RPMI7951 (cell line): ENCODE data around the gene LIPH. TPM values are rescaled to one million over a fixed set of nuclear protein-coding genes. Genes with fewer than 3 reads are reported as not detected.
"Not testable (repeated sequence)": the region's sequence is repeated elsewhere in the genome, so short reads cannot be mapped to it uniquely, and the experiment has no call there.

Experiments used
- DNase-seq: peaks from one replicate; pipeline ENCODE4 v3.0.0-alpha.2; 2012; ENCODE audit warnings: low read depth
- total RNA-seq: library from RNA; depleted of rRNA; stranded (reverse); fragments of >200 nt; shearing (Covaris generic); gene quantifications from 2 replicates; pipeline ENCODE4 v1.2.3, GENCODE V29; 2014; rRNA removed

LIPH gene
- not detected in 2 replicates for total RNA-seq

- DNase-seq = peak; percentile 36
Measured at GRCh38 chr3:185552358-185552877, at the start of gene LIPH. Gene LIPH, minus strand, starts transcription at chr3:185552588. Its CDS starts 117 bp downstream, at chr3:185552471.

- no peak for DNase-seq
Measured at GRCh38 chr3:185595526-185595925, 43.1 kb upstream of the LIPH start.

GRCh38 chr3:185594073-185594472 lies 41.7 kb upstream of the LIPH start:
- DNase-seq = no peak

GRCh38 chr3:185586686-185587039 lies 34.3 kb upstream of the LIPH start:
- DNase-seq = no peak

- peak; percentile 99 for DNase-seq
Measured at GRCh38 chr3:185585859-185586685, 33.7 kb upstream of the LIPH start, which contains the start of gene SENP2. Gene SENP2, plus strand, starts transcription at chr3:185586295. Its CDS starts 119 bp downstream, at chr3:185586414.

- DNase-seq = no peak
Measured at GRCh38 chr3:185585518-185585858, 33.1 kb upstream of the LIPH start.

GRCh38 chr3:185584686-185585085 lies 32.3 kb upstream of the LIPH start:
- no peak for DNase-seq

- no peak for DNase-seq
Measured at GRCh38 chr3:185583925-185584324, 31.5 kb upstream of the LIPH start.

- no peak for DNase-seq
Measured at GRCh38 chr3:185582871-185583270, 30.5 kb upstream of the LIPH start.

GRCh38 chr3:185582236-185582635 lies 29.8 kb upstream of the LIPH start:
- DNase-seq = no peak

GRCh38 chr3:185575108-185575869 lies 22.9 kb upstream of the LIPH start:
- DNase-seq = peak; percentile 47

- DNase-seq = no peak
Measured at GRCh38 chr3:185572183-185572582, 19.8 kb upstream of the LIPH start.

- DNase-seq = no peak
Measured at GRCh38 chr3:185561958-185562357, 9.6 kb upstream of the LIPH start.

- DNase-seq = no peak
Measured at GRCh38 chr3:185561374-185561943, 9.1 kb upstream of the LIPH start.

- DNase-seq = no peak
Measured at GRCh38 chr3:185560676-185561075, 8.3 kb upstream of the LIPH start.

GRCh38 chr3:185559706-185560090 lies 7.3 kb upstream of the LIPH start:
- no peak for DNase-seq

- no peak for DNase-seq
Measured at GRCh38 chr3:185558395-185558794, 6.0 kb upstream of the LIPH start.

- DNase-seq = not testable (repeated sequence)
Measured at GRCh38 chr3:185556640-185557039, 4.3 kb upstream of the LIPH start.

- DNase-seq = no peak
Measured at GRCh38 chr3:185555860-185556347, 3.5 kb upstream of the LIPH start.

GRCh38 chr3:185555101-185555501 lies 2.7 kb upstream of the LIPH start:
- no peak for DNase-seq

- DNase-seq = no peak
Measured at GRCh38 chr3:185549651-185550111, 2.7 kb downstream of the LIPH start.

- peak; percentile 85 for DNase-seq
Measured at GRCh38 chr3:185549122-185549521, 3.3 kb downstream of the LIPH start.
